ENCODE data around the gene PXDN.

Gene PXDN

DNA sequence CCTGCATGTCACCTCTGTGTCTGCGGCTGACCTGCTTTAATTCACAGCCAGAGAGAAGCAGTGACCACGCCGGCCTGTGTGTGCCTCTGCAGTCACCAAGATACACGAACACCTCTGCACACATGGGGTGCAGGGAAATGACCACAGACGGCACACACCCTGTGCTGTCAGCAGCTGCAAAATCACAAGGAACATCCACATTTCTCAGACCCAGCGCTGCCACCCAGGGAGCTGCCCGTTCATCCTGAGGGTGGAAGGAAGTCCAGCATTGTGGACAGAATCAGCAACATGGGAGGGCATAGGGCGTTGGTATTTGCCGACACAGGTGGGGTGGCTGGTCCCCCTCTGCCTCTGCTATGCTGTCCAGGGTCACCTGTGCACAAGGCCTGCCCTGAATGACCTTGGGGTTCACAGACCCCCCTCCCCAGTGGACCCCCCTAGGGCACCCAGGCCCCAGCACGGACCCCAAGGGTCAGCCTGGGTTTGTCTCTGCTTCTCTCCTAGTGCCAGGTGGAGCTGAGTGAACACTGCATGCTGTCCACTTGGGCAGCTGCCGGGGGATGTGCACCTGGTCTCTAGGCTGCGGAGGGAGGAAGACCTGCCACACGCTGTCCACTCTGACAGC is 107.4 kb downstream of the PXDN start:
- no peak overlapping the region for H3K4me3 ChIP-seq (ENCODE audit: low read depth, low read length)
- TF ChIP-seq, protein P1, sequence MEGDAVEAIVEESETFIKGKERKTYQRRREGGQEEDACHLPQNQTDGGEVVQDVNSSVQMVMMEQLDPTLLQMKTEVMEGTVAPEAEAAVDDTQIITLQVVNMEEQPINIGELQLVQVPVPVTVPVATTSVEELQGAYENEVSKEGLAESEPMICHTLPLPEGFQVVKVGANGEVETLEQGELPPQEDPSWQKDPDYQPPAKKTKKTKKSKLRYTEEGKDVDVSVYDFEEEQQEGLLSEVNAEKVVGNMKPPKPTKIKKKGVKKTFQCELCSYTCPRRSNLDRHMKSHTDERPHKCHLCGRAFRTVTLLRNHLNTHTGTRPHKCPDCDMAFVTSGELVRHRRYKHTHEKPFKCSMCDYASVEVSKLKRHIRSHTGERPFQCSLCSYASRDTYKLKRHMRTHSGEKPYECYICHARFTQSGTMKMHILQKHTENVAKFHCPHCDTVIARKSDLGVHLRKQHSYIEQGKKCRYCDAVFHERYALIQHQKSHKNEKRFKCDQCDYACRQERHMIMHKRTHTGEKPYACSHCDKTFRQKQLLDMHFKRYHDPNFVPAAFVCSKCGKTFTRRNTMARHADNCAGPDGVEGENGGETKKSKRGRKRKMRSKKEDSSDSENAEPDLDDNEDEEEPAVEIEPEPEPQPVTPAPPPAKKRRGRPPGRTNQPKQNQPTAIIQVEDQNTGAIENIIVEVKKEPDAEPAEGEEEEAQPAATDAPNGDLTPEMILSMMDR (IDR thresholded peaks at IDR 0.05; ENCODE audit: low read depth, low read length) = no peak
- TF ChIP-seq MYC (IDR thresholded peaks at IDR 0.05; ENCODE audit: low read depth, low read length) (no peak), POLR2A (IDR thresholded peaks at IDR 0.05; ENCODE audit: extremely low read depth, insufficient read length) (no peak), MAX (IDR thresholded peaks at IDR 0.05; ENCODE audit: low read depth, low read length) (no peak)
- no peak for DNase-seq (ENCODE audit: low read depth)

GRCh38 chr2:1635823-1636222 is 108.5 kb downstream of the PXDN start:
- H3K4me3 ChIP-seq (ENCODE audit: low read depth, low read length) = no peak overlapping the region
- no peak for DNase-seq (ENCODE audit: low read depth)
- TF ChIP-seq POLR2A (IDR thresholded peaks at IDR 0.05; ENCODE audit: extremely low read depth, insufficient read length) (no peak), MAX (IDR thresholded peaks at IDR 0.05; ENCODE audit: low read depth, low read length) (no peak), MYC (IDR thresholded peaks at IDR 0.05; ENCODE audit: low read depth, low read length) (no peak)
- TF ChIP-seq, protein P1 (IDR thresholded peaks at IDR 0.05; ENCODE audit: low read depth, low read length) = no peak

GRCh38 chr2:1634681-1635341 is 109.5 kb downstream of the PXDN start:
- no peak overlapping the region for H3K4me3 ChIP-seq (ENCODE audit: low read depth, low read length)
- TF ChIP-seq MYC (IDR thresholded peaks at IDR 0.05; ENCODE audit: low read depth, low read length) (no peak), POLR2A (IDR thresholded peaks at IDR 0.05; ENCODE audit: extremely low read depth, insufficient read length) (no peak), MAX (IDR thresholded peaks at IDR 0.05; ENCODE audit: low read depth, low read length) (no peak)
- TF ChIP-seq, protein P1 (IDR thresholded peaks at IDR 0.05; ENCODE audit: low read depth, low read length) = no peak
- no peak for DNase-seq (ENCODE audit: low read depth)

DNA sequence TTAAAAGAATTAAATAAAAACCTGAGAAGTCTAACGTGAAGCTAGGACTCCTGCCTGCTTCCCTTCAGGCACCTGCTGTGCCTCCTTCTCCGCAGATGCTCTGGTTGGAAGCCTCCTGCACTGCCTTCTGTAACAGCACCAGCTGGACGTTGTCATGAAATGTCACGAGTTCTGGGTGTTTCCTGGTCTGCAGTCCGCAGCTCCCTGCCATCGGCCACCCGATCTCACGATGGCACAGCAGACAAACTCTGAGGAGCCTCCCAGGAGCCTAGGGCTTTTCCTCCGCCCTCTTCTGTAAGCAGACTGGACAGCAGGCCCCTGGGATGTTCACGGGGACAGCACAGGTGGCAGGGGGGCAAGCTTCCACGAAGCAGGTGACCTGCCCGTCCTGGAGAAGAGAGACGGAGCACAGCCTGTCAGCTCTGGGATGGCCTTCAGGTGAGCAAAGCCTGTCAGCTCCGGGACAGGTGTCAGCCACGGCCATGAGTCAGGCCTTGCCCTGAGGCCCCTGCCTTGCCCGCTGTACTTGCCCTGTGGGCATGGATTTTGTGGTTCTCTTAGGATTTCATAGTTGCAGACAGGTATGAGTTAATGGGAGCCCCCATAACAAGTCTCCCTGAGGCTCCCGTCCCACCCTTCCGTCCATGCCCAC is 110.3 kb downstream of the PXDN start:
- H3K4me3 ChIP-seq (ENCODE audit: low read depth, low read length) = no peak overlapping the region
- TF ChIP-seq POLR2A (IDR thresholded peaks at IDR 0.05; ENCODE audit: extremely low read depth, insufficient read length) (no peak), MYC (IDR thresholded peaks at IDR 0.05; ENCODE audit: low read depth, low read length) (no peak), MAX (IDR thresholded peaks at IDR 0.05; ENCODE audit: low read depth, low read length) (no peak)
- TF ChIP-seq, protein P1 (IDR thresholded peaks at IDR 0.05; ENCODE audit: low read depth, low read length) = no peak
- no peak for DNase-seq (ENCODE audit: low read depth)

GRCh38 chr2:1633092-1633671 is 111.1 kb downstream of the PXDN start:
- no peak overlapping the region for H3K4me3 ChIP-seq (ENCODE audit: low read depth, low read length)
- DNase-seq (ENCODE audit: low read depth) = no peak
- TF ChIP-seq POLR2A (IDR thresholded peaks at IDR 0.05; ENCODE audit: extremely low read depth, insufficient read length) (no peak), MAX (IDR thresholded peaks at IDR 0.05; ENCODE audit: low read depth, low read length) (no peak), MYC (IDR thresholded peaks at IDR 0.05; ENCODE audit: low read depth, low read length) (no peak)
- TF ChIP-seq, protein P1 (IDR thresholded peaks at IDR 0.05; ENCODE audit: low read depth, low read length) = no peak
